B cell (primary cell): ENCODE data around the gene NFIB. TPM values are rescaled to one million over a fixed set of nuclear protein-coding genes. Genes with fewer than 3 reads are reported as not detected.

ENCODE experiments used
- ATAC-seq: fragments of 200-7000 bp; cut with Tn5 transposase; one replicate; pipeline ENCODE4 v1.10.0; 2021; ENCODE audit warnings: low read depth, mild to moderate bottlenecking, moderate number of reproducible peaks, moderate library complexity
- CTCF ChIA-PET: fragments of 350-600 bp; sonication (Branson Sonifier 250); formaldehyde crosslinking; loops from one replicate; lab custom pipeline; 2021; ENCODE audit warnings: antibody characterized with exemption, inconsistent platforms; lab: Charles Lee
- POLR2A ChIA-PET: fragments of 350-600 bp; sonication (Branson Sonifier 250); formaldehyde crosslinking; loops from one replicate; lab custom pipeline; 2021; ENCODE audit warnings: antibody characterized with exemption; lab: Charles Lee
- DNase-seq: peaks from one replicate; pipeline ENCODE4 v3.0.0; 2013
- H2AFZ ChIP-seq: 2 replicates; pipeline ENCODE4 v1.6.1; 2012; ENCODE audit warnings: mild to moderate bottlenecking, low read depth, low read length; ENCODE audit not compliant: insufficient read depth, poor library complexity, severe bottlenecking
- H3K27ac ChIP-seq, 2 donors: 1 replicate in 1 of 2; 2 replicates in 1 of 2; pipeline ENCODE4 v1.5.1; 2012 to 2013; ENCODE audit warnings: low read length in 2 of 2, mild to moderate bottlenecking in 2 of 2, moderate library complexity in 1 of 2
- H3K27me3 ChIP-seq, 4 experiments: fragments of 200-600 bp in 1 of 4; sonication (generic) in 1 of 4; replicated peaks in 1 of 4; 1 replicate in 2 of 4; 2 replicates in 2 of 4; pipeline versions ENCODE4 v1.6.1 to v1.7.0; 2013 to 2016; ENCODE audit warnings: low read length in 3 of 4, mild to moderate bottlenecking in 2 of 4, mixed read lengths in 1 of 4, moderate library complexity in 1 of 4; ENCODE audit not compliant: insufficient read depth in 4 of 4, control insufficient read depth in 3 of 4; ENCODE audit errors: control extremely low read depth in 1 of 4
- H3K36me3 ChIP-seq, 2 experiments: replicated peaks in 1 of 2; 1 replicate in 1 of 2; 2 replicates in 1 of 2; pipeline versions ENCODE4 v1.6.1 to v1.7.1; 2013; ENCODE audit warnings: low read length in 1 of 2; ENCODE audit not compliant: insufficient read depth in 2 of 2, control insufficient read depth in 1 of 2; ENCODE audit errors: control extremely low read depth in 1 of 2, extremely low read depth in 1 of 2
- H3K4me1 ChIP-seq, 2 donors: fragments of 200-600 bp in 1 of 2; sonication (generic) in 1 of 2; 1 replicate in 1 of 2; 2 replicates in 1 of 2; pipeline versions ENCODE4 v1.5.1 to v1.6.1; 2013 to 2017; ENCODE audit warnings: low read length in 2 of 2; ENCODE audit not compliant: control insufficient read depth in 2 of 2, insufficient read depth in 2 of 2
- H3K4me2 ChIP-seq: replicated peaks from 2 replicates; pipeline ENCODE3; 2012; ENCODE audit warnings: mild to moderate bottlenecking, low read depth, low read length; ENCODE audit not compliant: poor library complexity, severe bottlenecking
- H3K4me3 ChIP-seq, 5 experiments: fragments of 200-600 bp in 1 of 5; sonication (generic) in 1 of 5; 1 replicate in 3 of 5; 2 replicates in 2 of 5; pipeline versions ENCODE4 v1.5.1 to v1.7.0; 2011 to 2016; ENCODE audit warnings: low read length in 4 of 5, mild to moderate bottlenecking in 4 of 5, low read depth in 2 of 5, control low read depth in 1 of 5, moderate library complexity in 1 of 5; ENCODE audit not compliant: insufficient read depth in 1 of 5; ENCODE audit errors: control extremely low read depth in 1 of 5, extremely low read depth in 1 of 5
- H3K79me2 ChIP-seq: fragments of 200-600 bp; sonication (generic); one replicate; pipeline ENCODE4 v1.6.0; 2016; ENCODE audit warnings: low read length; ENCODE audit not compliant: control insufficient read depth, insufficient read depth
- H3K9ac ChIP-seq: fragments of 200-600 bp; sonication (generic); 2 replicates; pipeline ENCODE4 v1.6.1; 2017; ENCODE audit warnings: mild to moderate bottlenecking, low read length, moderate library complexity
- H3K9me3 ChIP-seq, 3 donors: one replicate each; pipeline versions ENCODE4 v1.6.1 to v1.7.1; 2013; ENCODE audit warnings: low read length in 2 of 3; ENCODE audit not compliant: control insufficient read depth in 2 of 3, insufficient read depth in 1 of 3; ENCODE audit errors: control extremely low read depth in 1 of 3
- H4K20me1 ChIP-seq: 2 replicates; pipeline ENCODE4 v1.6.0; 2012; ENCODE audit warnings: mild to moderate bottlenecking, low read length; ENCODE audit not compliant: insufficient read depth, control insufficient read depth, poor library complexity, severe bottlenecking
- H3K27ac Mint-ChIP-seq: one replicate; pipeline ENCODE4 v1.8.0; 2021; ENCODE audit warnings: mixed read lengths
- H3K27me3 Mint-ChIP-seq: one replicate; pipeline ENCODE4 v1.8.0; 2021; ENCODE audit warnings: mixed read lengths
- H3K4me1 Mint-ChIP-seq: one replicate; pipeline ENCODE4 v1.8.0; 2021; ENCODE audit warnings: mixed read lengths
- H3K4me3 Mint-ChIP-seq: one replicate; pipeline ENCODE4 v1.8.0; 2021; ENCODE audit warnings: mixed read lengths
- H3K9me3 Mint-ChIP-seq: one replicate; pipeline ENCODE4 v1.8.0; 2022; ENCODE audit warnings: mixed read lengths; ENCODE audit not compliant: insufficient read depth
- CTCF ChIP-seq: fragments of 200-600 bp; IDR thresholded peaks from one replicate; pipeline ENCODE4 v1.8.0; 2022; ENCODE audit warnings: antibody characterized with exemption, mild to moderate bottlenecking
- EZH2 ChIP-seq: IDR thresholded peaks from 2 replicates; pipeline ENCODE4 v1.6.1; 2012; ENCODE audit warnings: borderline replicate concordance, low read depth, mild to moderate bottlenecking, moderate library complexity, low read length; ENCODE audit not compliant: insufficient read depth, poor library complexity, severe bottlenecking
- WGBS: methylation state at CpG from one replicate; pipeline ENCODE4 v1.1.5; 2013; ENCODE audit warnings: missing lambda C conversion rate; ENCODE audit not compliant: insufficient coverage; 5-methylcytosine and 5-hydroxymethylcytosine counted together
- intact Hi-C: fragments of 100-400 bp; cut with micrococcal nuclease; formaldehyde crosslinking; loops from one replicate; pipeline ENCODE4 v1.10.0; 2022
- polyA plus RNA-seq: library from polyadenylated mRNA; depleted of rRNA; stranded (reverse); fragments of >200 nt; gene quantifications from 2 replicates; pipeline ENCODE4 v1.2.3, GENCODE V29; 2012
- total RNA-seq, 2 donors: library from RNA; stranded (reverse); fragments of 120-200 nt in 1 of 2; gene quantifications; 1 replicate in 1 of 2; 2 replicates in 1 of 2; pipeline versions ENCODE4 v1.2.3 to v1.2.4, GENCODE V29; 2013 to 2022

NFIB gene
- total and polyA plus RNA-seq, 2 donors (not counting 1 experiment from before 2014, with no cell fraction given) = not detected

GRCh38 chr9:14261616-14262015 lies 52.3 kb downstream of the NFIB start:
- H3K27ac Mint-ChIP-seq = no peak overlapping the region
- Histone ChIP-seq H2AFZ (no peak overlapping the region), H3K4me1 (no peaks in the 10 kb centered on the region), H3K36me3 (no peaks in the 10 kb centered on the region), H4K20me1 (no peaks in the 10 kb centered on the region), H3K4me2 (no peak overlapping the region), H3K27ac (no peak overlapping the region), H3K79me2 (no peaks in the 10 kb centered on the region), H3K9me3 (no peaks in the 10 kb centered on the region), H3K27me3 (no peaks in the 10 kb centered on the region), H3K4me3 (no peak overlapping the region), H3K9ac (no peak overlapping the region)
- no peaks in the 10 kb centered on the region for H3K9me3 Mint-ChIP-seq
- ChIA-PET POLR2A (no interaction called here), CTCF (no interaction called here)
- 84% methylated on average over 2 of the region's 2 CpGs for WGBS
- intact Hi-C loops = no loop called here
- peaks cover 7% of the 10 kb centered on the region for H3K27me3 Mint-ChIP-seq
- no peaks in the 10 kb centered on the region for H3K4me1 Mint-ChIP-seq
- ATAC-seq = no peak
- TF ChIP-seq EZH2 (no peak), CTCF (no peak)
- DNase-seq = no peak
- H3K4me3 Mint-ChIP-seq = no peak overlapping the region

- CTCF ChIA-PET = no interaction called here
- no peak overlapping the region for H3K27ac Mint-ChIP-seq
- H3K4me1 ChIP-seq = no peaks in the 10 kb centered on the region
- no peak overlapping the region for H3K9ac ChIP-seq
- H3K27me3 ChIP-seq = no peaks in the 10 kb centered on the region
- WGBS = 83% methylated on average over 2 of the region's 4 CpGs
- POLR2A ChIA-PET = no interaction called here
- H3K27me3 Mint-ChIP-seq = peaks cover 4% of the 10 kb centered on the region
- no peak overlapping the region for H3K4me3 ChIP-seq
- H4K20me1 ChIP-seq = no peaks in the 10 kb centered on the region
- H3K4me2 ChIP-seq = no peak overlapping the region
- no peaks in the 10 kb centered on the region for H3K36me3 ChIP-seq
- DNase-seq (no peak), ATAC-seq (no peak)
- no peaks in the 10 kb centered on the region for H3K9me3 Mint-ChIP-seq
- intact Hi-C loops = no loop called here
- H3K4me3 Mint-ChIP-seq = no peak overlapping the region
- no peak overlapping the region for H2AFZ ChIP-seq
- TF ChIP-seq CTCF (no peak), EZH2 (no peak)
- no peaks in the 10 kb centered on the region for H3K4me1 Mint-ChIP-seq
- H3K27ac ChIP-seq = no peak overlapping the region
- H3K9me3 ChIP-seq = no peaks in the 10 kb centered on the region
- H3K79me2 ChIP-seq = no peaks in the 10 kb centered on the region
Measured at GRCh38 chr9:14260101-14260500, 53.8 kb downstream of the NFIB start.
